HFF-Myc (cell line): ENCODE results near the gene ELL2.
"Not testable (repeated sequence)": the region's sequence is repeated elsewhere in the genome, so short reads cannot be mapped to it uniquely, and the experiment has no call there.

Experiments
- DNase-seq: peaks from one replicate; pipeline ENCODE4 v3.0.0-alpha.2; 2011; ENCODE audit warnings: low read depth; ENCODE audit errors: extremely low read depth
- H3K4me3 ChIP-seq: replicated peaks from 2 replicates; pipeline ENCODE4 v1.5.1; 2011; ENCODE audit warnings: low read depth, mild to moderate bottlenecking, control low read depth, low read length
- TF ChIP-seq, protein P1 (sequence below): IDR thresholded peaks from 2 replicates; pipeline ENCODE4 v1.5.1; 2012; ENCODE audit warnings: mild to moderate bottlenecking, low read depth, low read length, control low read depth; ENCODE audit errors: missing control alignments

The ELL2 gene

DNA sequence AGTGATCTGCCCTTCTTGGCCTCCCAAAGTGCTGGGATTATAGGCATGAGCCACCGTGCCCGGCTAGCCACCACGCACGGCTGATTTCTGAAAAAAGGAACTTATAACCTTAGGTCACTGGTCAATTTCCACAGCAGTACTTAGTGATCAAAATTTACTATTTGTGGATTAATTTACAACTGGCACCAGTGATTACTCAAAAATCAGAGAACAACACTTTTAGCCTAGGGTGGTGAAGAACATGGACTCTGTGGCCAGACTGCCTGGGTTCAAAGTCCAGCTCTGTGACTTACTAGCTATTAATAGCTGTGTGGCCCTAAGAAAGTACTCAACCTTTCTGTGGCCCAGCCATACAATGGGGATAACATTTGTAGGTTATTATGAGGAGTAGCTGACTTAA is 88.3 kb downstream of the ELL2 start:
- TF ChIP-seq, protein P1, sequence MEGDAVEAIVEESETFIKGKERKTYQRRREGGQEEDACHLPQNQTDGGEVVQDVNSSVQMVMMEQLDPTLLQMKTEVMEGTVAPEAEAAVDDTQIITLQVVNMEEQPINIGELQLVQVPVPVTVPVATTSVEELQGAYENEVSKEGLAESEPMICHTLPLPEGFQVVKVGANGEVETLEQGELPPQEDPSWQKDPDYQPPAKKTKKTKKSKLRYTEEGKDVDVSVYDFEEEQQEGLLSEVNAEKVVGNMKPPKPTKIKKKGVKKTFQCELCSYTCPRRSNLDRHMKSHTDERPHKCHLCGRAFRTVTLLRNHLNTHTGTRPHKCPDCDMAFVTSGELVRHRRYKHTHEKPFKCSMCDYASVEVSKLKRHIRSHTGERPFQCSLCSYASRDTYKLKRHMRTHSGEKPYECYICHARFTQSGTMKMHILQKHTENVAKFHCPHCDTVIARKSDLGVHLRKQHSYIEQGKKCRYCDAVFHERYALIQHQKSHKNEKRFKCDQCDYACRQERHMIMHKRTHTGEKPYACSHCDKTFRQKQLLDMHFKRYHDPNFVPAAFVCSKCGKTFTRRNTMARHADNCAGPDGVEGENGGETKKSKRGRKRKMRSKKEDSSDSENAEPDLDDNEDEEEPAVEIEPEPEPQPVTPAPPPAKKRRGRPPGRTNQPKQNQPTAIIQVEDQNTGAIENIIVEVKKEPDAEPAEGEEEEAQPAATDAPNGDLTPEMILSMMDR: no peak
- DNase-seq: no peak

GRCh38 chr5:95872346-95873268 is 89.0 kb downstream of the ELL2 start:
- no peak for DNase-seq
- H3K4me3 ChIP-seq: no peak overlapping the region
- TF ChIP-seq, protein P1: no peak

More for the DNA sequence above, 88.3 kb downstream of the ELL2 start:
- H3K4me3 ChIP-seq: no peak overlapping the region

- H3K4me3 ChIP-seq: no peak overlapping the region
- TF ChIP-seq, protein P1: no peak
- DNase-seq: no peak
These were observed 90.4 kb downstream of the ELL2 start for GRCh38 chr5:95871146-95871806.

GRCh38 chr5:95870105-95870672 is 91.5 kb downstream of the ELL2 start:
- no peak for DNase-seq
- TF ChIP-seq, protein P1: no peak
- no peak overlapping the region for H3K4me3 ChIP-seq

GRCh38 chr5:95869173-95869855 is 92.3 kb downstream of the ELL2 start:
- H3K4me3 ChIP-seq: not testable (repeated sequence)

GRCh38 chr5:95868136-95868535 is 93.5 kb downstream of the ELL2 start:
- DNase-seq: no peak
- H3K4me3 ChIP-seq: no peak overlapping the region
- TF ChIP-seq, protein P1: no peak

More at GRCh38 chr5:95869173-95869855, 92.3 kb downstream of the ELL2 start:
- DNase-seq: not testable (repeated sequence)
